Esophagus squamous epithelium (tissue), 4 donors: ENCODE measurements around the gene DBI.

Source experiments
- CTCF ChIP-seq, 6 experiments: fragments of 450-650 bp in 4 of 6; fragments of 200-600 bp in 2 of 6; sonication (generic) in 2 of 6; IDR thresholded peaks; one replicate each; pipeline ENCODE4 v1.5.1; 2016 to 2019; ENCODE audit warnings: antibody characterized with exemption in 6 of 6, mild to moderate bottlenecking in 4 of 6, moderate library complexity in 4 of 6
- POLR2A ChIP-seq, 4 donors: fragments of 450-650 bp; IDR thresholded peaks; one replicate each; pipeline ENCODE4 v1.6.1; 2017; ENCODE audit warnings: antibody characterized with exemption in 4 of 4, mild to moderate bottlenecking in 4 of 4, moderate library complexity in 3 of 4

GRCh38 chr2:119327431-119327830 is 39.3 kb upstream of the DBI start:
- TF ChIP-seq CTCF (IDR thresholded peaks at IDR 0.05) = no peak
- no peak for TF ChIP-seq POLR2A (IDR thresholded peaks at IDR 0.05)
